ENCODE measurements around the gene GALNT10. TPM values are rescaled to one million over a fixed set of nuclear protein-coding genes. Genes with fewer than 3 reads are reported as not detected.

The GALNT10 gene
- total and polyA plus RNA-seq, 9 of the 15 experiments (the other 6 are each of a cell fraction or from before 2014, with no cell fraction given) = 4.6 to 37.1 (median 13.3) TPM

DNA sequence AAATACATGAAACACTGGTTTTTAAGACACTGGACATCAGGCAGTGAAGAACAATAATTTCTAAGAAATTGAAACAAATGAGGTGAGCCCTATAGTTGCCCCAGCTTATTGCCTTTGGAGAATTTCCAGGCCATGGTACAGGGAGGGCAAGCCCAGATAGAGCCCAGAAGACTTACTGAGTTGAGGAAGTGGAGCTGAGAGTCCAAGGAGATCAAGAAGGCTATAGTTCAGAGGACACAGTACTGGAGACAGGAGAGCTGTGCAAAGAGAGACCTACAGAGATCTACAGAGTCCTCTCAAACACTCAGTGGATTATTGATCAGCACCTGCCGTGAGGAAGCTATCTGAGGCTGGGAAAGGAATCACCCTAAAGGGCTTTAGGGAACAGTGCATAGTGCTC lies 112.6 kb downstream of the GALNT10 start:
- ATAC-seq = no peak
- FAIRE-seq = no peak
- Histone ChIP-seq H3K27ac (ENCODE audit: extremely low read depth, low read depth, low read length) (no peak overlapping the region), H3K4me2 (ENCODE audit: insufficient read depth, low read length) (no peak overlapping the region), H3K79me2 (ENCODE audit: control insufficient read depth, insufficient read depth, low read length) (no peaks in the 10 kb centered on the region), H3K36me3 (ENCODE audit: control insufficient read depth, insufficient read depth, low read length) (no peaks in the 10 kb centered on the region; the same call in 2 of the 3 replicates), H3K27me3 (ENCODE audit: control insufficient read depth in 2 of 2, insufficient read depth in 2 of 2, low read length in 2 of 2) (no peaks in the 10 kb centered on the region), H2AFZ (ENCODE audit: low read depth, low read length) (no peak overlapping the region), H3K4me3 (no peak overlapping the region), H3K9me3 (replicated peaks; ENCODE audit: control insufficient read depth, insufficient read depth, low read depth, low read length) (no peaks in the 10 kb centered on the region), H3K9ac (ENCODE audit: insufficient read depth in 1 of 2, low read depth in 2 of 2, low read length in 2 of 2) (no peak overlapping the region), H3K4me1 (replicated peaks in 1 of 2; ENCODE audit: control insufficient read depth in 2 of 2, insufficient read depth in 2 of 2, low read length in 2 of 2) (peaks cover 0 to 3% of the 10 kb centered on the region in 2 experiments; a peak in 1 of 5 replicates), H4K20me1 (replicated peaks; ENCODE audit: control insufficient read depth, insufficient read depth, low read length) (no peaks in the 10 kb centered on the region), H3K9me1 (ENCODE audit: control insufficient read depth, insufficient read depth, low read length) (no peaks in the 10 kb centered on the region)
- WGBS (ENCODE audit: insufficient coverage, low coverage, missing lambda C conversion rate) = 90% methylated on average over 1 of the region's 1 CpG
- TF ChIP-seq ZNF41 (CRISPR knock-in tag; conservative IDR thresholded peaks at IDR 0.05) (no peak), ZBTB17 (CRISPR knock-in tag; IDR thresholded peaks at IDR 0.05) (no peak), GATAD2B (IDR thresholded peaks at IDR 0.05; ENCODE audit: borderline replicate concordance) (no peak), ZNF146 (CRISPR knock-in tag; IDR thresholded peaks at IDR 0.05; ENCODE audit: unreplicated experiment) (no peak), ZBTB11 (CRISPR knock-in tag; IDR thresholded peaks at IDR 0.05) (no peak), KDM4B (IDR thresholded peaks at IDR 0.05; ENCODE audit: borderline replicate concordance in 2 of 2, low read depth in 1 of 2) (no peak), CC2D1A (IDR thresholded peaks at IDR 0.05) (no peak)
- TF ChIP-seq, protein P1, sequence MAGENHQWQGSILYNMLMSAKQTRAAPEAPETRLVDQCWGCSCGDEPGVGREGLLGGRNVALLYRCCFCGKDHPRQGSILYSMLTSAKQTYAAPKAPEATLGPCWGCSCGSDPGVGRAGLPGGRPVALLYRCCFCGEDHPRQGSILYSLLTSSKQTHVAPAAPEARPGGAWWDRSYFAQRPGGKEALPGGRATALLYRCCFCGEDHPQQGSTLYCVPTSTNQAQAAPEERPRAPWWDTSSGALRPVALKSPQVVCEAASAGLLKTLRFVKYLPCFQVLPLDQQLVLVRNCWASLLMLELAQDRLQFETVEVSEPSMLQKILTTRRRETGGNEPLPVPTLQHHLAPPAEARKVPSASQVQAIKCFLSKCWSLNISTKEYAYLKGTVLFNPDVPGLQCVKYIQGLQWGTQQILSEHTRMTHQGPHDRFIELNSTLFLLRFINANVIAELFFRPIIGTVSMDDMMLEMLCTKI (IDR thresholded peaks at IDR 0.05; ENCODE audit: partially characterized antibody) = no peak
- POLR2A ChIA-PET = no interaction called here
- in situ Hi-C loops (cut with MboI) = no loop called here
- CTCF ChIA-PET (ENCODE audit: low intra/inter-chr PET ratio) = no interaction called here
- intact Hi-C loops (cut with micrococcal nuclease) = no loop called here
- BruUV-seq (replicated peaks) = no TSS peak
- no peak for DNase-seq (ENCODE audit: extremely low read depth in 1 of 4, low spot score in 3 of 4)

All from K562 (cell line).